Activated CD8-positive, alpha-beta memory T cell treated with anti-CD3 and anti-CD28 coated beads, Interleukin-2, amount 50 U/mL, for 1 hour (primary cell): ENCODE measurements around the gene SEPTIN1.
"Not testable (repeated sequence)": the region's sequence is repeated elsewhere in the genome, so short reads cannot be mapped to it uniquely, and the experiment has no call there.

ENCODE experiments used
- DNase-seq: peaks from one replicate; pipeline ENCODE4 v3.0.0-alpha.2; 2020; ENCODE audit errors: extremely low read depth

The SEPTIN1 gene

GRCh38 chr16:30401768-30402425, 19.5 kb upstream of the SEPTIN1 start:
- no peak for DNase-seq

- DNase-seq: no peak
Observed at GRCh38 chr16:30399435-30400186, 17.2 kb upstream of the SEPTIN1 start.

- DNase-seq: no peak
Observed at GRCh38 chr16:30398661-30399434, 16.5 kb upstream of the SEPTIN1 start.

- DNase-seq: no peak
Observed at GRCh38 chr16:30397776-30398660, 15.7 kb upstream of the SEPTIN1 start.

GRCh38 chr16:30397056-30397455, 14.7 kb upstream of the SEPTIN1 start:
- no peak for DNase-seq

- not testable (repeated sequence) for DNase-seq
Observed at GRCh38 chr16:30396627-30397026, 14.3 kb upstream of the SEPTIN1 start.

GRCh38 chr16:30395992-30396585, 13.7 kb upstream of the SEPTIN1 start:
- DNase-seq: no peak

- DNase-seq: no peak
Observed at GRCh38 chr16:30395155-30395991, 13.0 kb upstream of the SEPTIN1 start, which contains the start of gene ZNF48. Gene ZNF48, plus strand, starts transcription at chr16:30395420. Its CDS starts 375 bp downstream, at chr16:30395795.

- DNase-seq: no peak
Observed at GRCh38 chr16:30394592-30395154, 12.3 kb upstream of the SEPTIN1 start.

- DNase-seq: no peak
Observed at GRCh38 chr16:30383521-30383920, 1.2 kb upstream of the SEPTIN1 start.

GRCh38 chr16:30381291-30382041, 895 bp downstream of the SEPTIN1 start:
- no peak for DNase-seq

GRCh38 chr16:30380803-30381208, 1.6 kb downstream of the SEPTIN1 start:
- DNase-seq: no peak

GRCh38 chr16:30380072-30380802, 2.1 kb downstream of the SEPTIN1 start:
- no peak for DNase-seq

GRCh38 chr16:30379158-30379783, 3.1 kb downstream of the SEPTIN1 start:
- no peak for DNase-seq

GRCh38 chr16:30378236-30379157, 3.9 kb downstream of the SEPTIN1 start:
- peak; percentile 96 for DNase-seq

GRCh38 chr16:30377812-30378235, 4.5 kb downstream of the SEPTIN1 start:
- peak; percentile 85 for DNase-seq
